ENCODE measurements around the gene CHD1L.
A peak's percentile ranks its signal among the peaks of the same experiment; 100 is the strongest.
"Not testable (repeated sequence)": the region's sequence is repeated elsewhere in the genome, so short reads cannot be mapped to it uniquely, and the experiment has no call there.

The CHD1L gene

DNA sequence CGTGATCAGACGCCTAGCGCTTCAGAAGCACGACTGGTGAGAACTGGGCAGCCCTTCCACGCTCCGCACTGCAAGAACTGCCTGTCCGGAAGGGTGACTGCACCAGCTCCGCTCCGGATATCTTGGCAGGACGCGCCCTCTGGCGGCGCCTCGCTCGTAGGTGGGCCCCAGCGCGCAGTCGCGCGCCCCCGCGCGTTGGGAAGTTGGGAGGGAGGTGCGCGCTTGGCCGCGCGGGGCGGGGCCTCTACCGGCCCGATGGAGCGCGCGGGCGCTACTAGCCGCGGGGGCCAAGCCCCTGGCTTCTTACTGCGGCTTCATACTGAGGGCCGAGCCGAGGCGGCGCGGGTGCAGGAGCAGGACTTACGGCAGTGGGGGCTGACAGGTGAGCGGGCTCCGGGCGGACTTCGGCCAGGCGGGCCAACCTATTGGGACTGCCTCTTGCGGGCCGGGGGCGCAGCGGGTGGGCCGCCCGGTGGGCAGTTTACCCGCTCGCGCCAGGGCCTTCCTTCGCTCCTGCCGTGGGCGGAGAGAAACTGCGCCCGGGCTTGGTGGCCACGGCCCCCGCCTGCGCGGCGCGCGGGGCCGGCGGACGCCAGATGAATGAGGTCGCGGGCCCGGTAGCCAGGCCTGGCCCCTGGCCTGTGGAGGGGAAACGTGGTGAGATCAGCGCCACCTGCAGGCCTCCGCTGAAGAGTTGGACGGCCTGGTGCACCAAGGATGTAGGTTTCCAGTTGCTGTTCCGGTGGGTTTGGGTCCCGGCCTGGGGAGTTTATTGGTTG is at the start of gene CHD1L:
CHD1L (plus strand) TSS at position 236 of the 779 bp plus-strand sequence; CDS start at position 256, 20 bp downstream.
- no peaks in the 10 kb centered on the region for H3K27me3 Mint-ChIP-seq

DNA sequence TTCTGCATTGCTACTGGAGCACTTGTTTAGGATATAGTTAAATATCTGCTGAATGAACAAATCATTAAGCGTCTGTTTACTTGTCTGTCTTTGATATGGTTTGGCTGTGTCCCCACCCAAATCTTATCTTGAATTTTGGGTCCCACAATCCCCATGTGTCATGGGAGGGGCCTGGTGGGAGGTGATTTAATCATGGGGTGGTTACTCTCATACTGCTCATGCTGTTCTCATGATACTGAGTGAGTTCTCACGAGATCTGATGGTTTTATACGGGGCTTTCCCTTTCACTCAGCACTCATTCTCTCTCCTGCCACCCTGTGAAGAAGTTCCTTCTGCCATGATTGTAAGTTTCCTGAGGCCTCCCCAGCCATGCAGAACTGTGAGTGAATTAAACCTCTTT is 45.2 kb upstream of the CHD1L start:
- H3K27me3 Mint-ChIP-seq; H3K36me3 Mint-ChIP-seq (ENCODE audit: low read depth); H3K4me1 Mint-ChIP-seq (ENCODE audit: low read depth); intact Hi-C loops (cut with micrococcal nuclease); H3K27ac Mint-ChIP-seq; H3K4me3 Mint-ChIP-seq; H3K9me3 Mint-ChIP-seq: not testable (repeated sequence)

More for the DNA sequence above, at the start of gene CHD1L:
- Mint-ChIP-seq H3K4me1 (ENCODE audit: low read depth) (peaks cover 37% of the 10 kb centered on the region), H3K36me3 (ENCODE audit: low read depth) (peaks cover 6% of the 10 kb centered on the region), H3K9me3 (no peaks in the 10 kb centered on the region), H3K4me3 (peak within 1 kb of the TSS; percentile 92), H3K27ac (peak within 1 kb of the TSS; percentile 84)
- intact Hi-C loops (cut with micrococcal nuclease): loop anchor here (1.0 to 10.0 kb wide), 3 partner anchors 17 to 158 kb away; partner anchors contain the start of genes FMO5 and PRKAB2

- H3K4me3 Mint-ChIP-seq: no peak overlapping the region
- H3K4me1 Mint-ChIP-seq (ENCODE audit: low read depth): peaks cover 15% of the 10 kb centered on the region
- H3K36me3 Mint-ChIP-seq (ENCODE audit: low read depth): no peaks in the 10 kb centered on the region
- H3K27me3 Mint-ChIP-seq: no peaks in the 10 kb centered on the region
- H3K9me3 Mint-ChIP-seq: no peaks in the 10 kb centered on the region
- no peak overlapping the region for H3K27ac Mint-ChIP-seq
- intact Hi-C loops (cut with micrococcal nuclease): no loop called here
Observed at GRCh38 chr1:147201276-147201675, 41.2 kb upstream of the CHD1L start.

GRCh38 chr1:147201786-147202185 is 40.7 kb upstream of the CHD1L start:
- H3K9me3 Mint-ChIP-seq: no peaks in the 10 kb centered on the region
- H3K27me3 Mint-ChIP-seq: no peaks in the 10 kb centered on the region
- intact Hi-C loops (cut with micrococcal nuclease): no loop called here
- H3K4me3 Mint-ChIP-seq: no peak overlapping the region
- no peak overlapping the region for H3K27ac Mint-ChIP-seq
- H3K4me1 Mint-ChIP-seq (ENCODE audit: low read depth): peaks cover 15% of the 10 kb centered on the region
- H3K36me3 Mint-ChIP-seq (ENCODE audit: low read depth): no peaks in the 10 kb centered on the region

GRCh38 chr1:147202576-147202975 is 39.9 kb upstream of the CHD1L start:
- intact Hi-C loops (cut with micrococcal nuclease): no loop called here
- H3K4me3 Mint-ChIP-seq: no peak overlapping the region
- H3K27ac Mint-ChIP-seq: no peak overlapping the region
- peaks cover 3% of the 10 kb centered on the region for H3K36me3 Mint-ChIP-seq (ENCODE audit: low read depth)
- H3K4me1 Mint-ChIP-seq (ENCODE audit: low read depth): peaks cover 15% of the 10 kb centered on the region
- no peaks in the 10 kb centered on the region for H3K9me3 Mint-ChIP-seq
- no peaks in the 10 kb centered on the region for H3K27me3 Mint-ChIP-seq

DNA sequence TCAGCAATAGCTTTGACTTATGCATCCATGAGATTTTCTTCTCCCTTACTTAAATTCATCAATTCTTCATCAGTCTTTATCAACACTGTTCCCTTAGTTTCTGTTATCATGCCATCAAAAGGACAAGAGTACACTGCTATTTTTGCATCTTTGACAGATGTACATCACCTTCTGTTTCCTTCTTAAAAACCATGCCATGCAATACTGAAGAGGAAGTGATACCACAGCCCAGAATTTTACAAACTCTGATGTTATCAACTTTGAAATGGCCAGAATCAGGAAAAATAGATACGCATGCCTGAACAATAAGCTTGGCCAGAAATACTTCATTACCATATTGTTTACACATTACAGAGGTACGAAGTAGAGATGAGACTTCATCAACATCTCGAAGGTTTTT is 38.4 kb upstream of the CHD1L start:
- Mint-ChIP-seq H3K4me1 (ENCODE audit: low read depth) (peaks cover 15% of the 10 kb centered on the region), H3K9me3 (no peaks in the 10 kb centered on the region), H3K27me3 (no peaks in the 10 kb centered on the region), H3K4me3 (no peak overlapping the region), H3K36me3 (ENCODE audit: low read depth) (peaks cover 17% of the 10 kb centered on the region), H3K27ac (no peak overlapping the region)
- intact Hi-C loops (cut with micrococcal nuclease): no loop called here

DNA sequence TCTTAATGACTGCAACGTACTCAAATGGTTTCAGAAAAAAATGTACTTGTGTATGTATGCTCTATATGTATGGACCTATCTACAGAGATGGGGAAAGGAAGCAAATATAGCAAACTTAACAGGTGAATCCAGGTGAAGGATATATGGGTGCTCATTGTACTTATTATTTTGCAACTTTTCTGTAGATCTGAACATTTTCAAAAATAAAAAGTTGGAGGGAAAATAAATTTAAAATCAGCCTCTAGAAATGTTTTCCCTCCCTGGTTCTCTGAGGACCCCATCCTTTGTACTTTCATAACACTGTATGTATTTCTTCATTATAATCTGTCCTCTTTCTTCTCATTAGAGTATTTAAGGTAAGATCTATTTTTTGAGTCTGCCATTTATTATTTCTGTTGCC is 35.3 kb upstream of the CHD1L start:
- H3K9me3 Mint-ChIP-seq: no peaks in the 10 kb centered on the region
- intact Hi-C loops (cut with micrococcal nuclease): no loop called here
- peaks cover 15% of the 10 kb centered on the region for H3K4me1 Mint-ChIP-seq (ENCODE audit: low read depth)
- no peaks in the 10 kb centered on the region for H3K27me3 Mint-ChIP-seq
- H3K27ac Mint-ChIP-seq: no peak overlapping the region
- H3K4me3 Mint-ChIP-seq: no peak overlapping the region
- peaks cover 27% of the 10 kb centered on the region for H3K36me3 Mint-ChIP-seq (ENCODE audit: low read depth)

DNA sequence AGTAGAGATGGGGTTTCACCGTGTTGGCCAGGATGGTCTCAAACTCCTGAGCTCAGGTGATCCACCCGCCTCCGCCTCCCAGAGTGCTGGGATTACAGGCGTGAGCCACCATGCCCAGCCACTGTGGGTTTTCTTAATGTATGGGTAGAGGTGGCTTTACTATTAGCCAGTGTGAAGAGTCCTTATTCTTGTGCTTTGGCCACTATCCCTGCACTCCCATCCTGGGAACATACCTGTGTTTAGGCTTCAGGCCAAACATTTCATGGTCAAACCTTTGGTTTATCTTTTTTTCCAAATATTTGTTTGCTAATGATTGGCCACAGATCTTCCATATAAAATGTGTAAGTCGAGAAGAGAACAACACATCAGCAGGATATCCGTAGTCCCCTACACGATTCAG is 33.9 kb upstream of the CHD1L start:
- Mint-ChIP-seq H3K27ac (no peak overlapping the region), H3K27me3 (no peaks in the 10 kb centered on the region), H3K9me3 (no peaks in the 10 kb centered on the region), H3K36me3 (ENCODE audit: low read depth) (peaks cover 37% of the 10 kb centered on the region), H3K4me3 (no peak overlapping the region), H3K4me1 (ENCODE audit: low read depth) (peaks cover 14% of the 10 kb centered on the region)
- intact Hi-C loops (cut with micrococcal nuclease): no loop called here

DNA sequence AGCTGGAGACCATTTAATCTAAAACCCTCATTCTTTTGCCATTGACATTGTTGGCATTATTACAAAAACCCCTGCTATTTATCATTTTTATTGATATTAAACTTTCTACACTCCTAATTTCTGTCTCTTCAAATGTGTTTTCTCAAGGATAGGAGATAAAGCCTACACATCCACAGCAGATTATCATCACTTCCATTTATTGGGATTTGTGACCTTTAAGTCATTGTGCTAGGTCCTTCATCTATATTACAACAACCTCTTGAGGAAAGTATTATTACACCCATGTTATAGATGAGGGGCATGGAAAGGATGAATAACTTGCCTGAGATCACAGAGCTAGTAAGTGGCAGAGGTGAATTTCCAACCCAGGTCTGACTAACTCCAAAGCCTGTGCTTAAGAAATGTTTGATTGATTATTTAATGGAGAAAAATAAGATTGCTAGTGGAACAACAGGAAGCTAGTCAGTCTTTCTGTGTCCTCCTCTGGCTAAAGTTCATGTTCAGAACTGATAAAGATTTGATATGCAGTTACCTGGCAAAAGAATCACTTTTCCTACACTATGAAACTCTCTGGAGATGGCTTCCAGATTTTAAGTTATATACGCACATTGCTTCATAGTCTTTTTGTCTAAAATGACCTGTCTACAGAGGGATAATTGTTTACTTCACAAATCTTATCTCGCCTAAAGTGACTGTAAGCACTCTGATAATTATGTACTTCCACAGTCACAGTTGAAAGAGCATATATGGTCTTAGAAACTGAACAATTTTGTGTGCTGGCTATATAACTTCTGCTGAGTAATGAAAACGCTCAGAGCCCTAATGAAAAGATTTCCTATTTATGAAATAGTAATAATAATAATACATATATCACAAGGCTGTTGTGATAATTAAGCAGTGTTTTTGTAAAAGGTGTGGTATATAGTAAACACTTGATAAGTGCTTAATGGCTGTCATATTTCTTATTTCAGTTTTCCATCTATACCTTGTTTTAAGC is 32.4 kb upstream of the CHD1L start:
- peaks cover 37% of the 10 kb centered on the region for H3K36me3 Mint-ChIP-seq (ENCODE audit: low read depth)
- no peaks in the 10 kb centered on the region for H3K9me3 Mint-ChIP-seq
- no peaks in the 10 kb centered on the region for H3K4me1 Mint-ChIP-seq (ENCODE audit: low read depth)
- intact Hi-C loops (cut with micrococcal nuclease): no loop called here
- no peak overlapping the region for H3K27ac Mint-ChIP-seq
- H3K4me3 Mint-ChIP-seq: no peak overlapping the region
- no peaks in the 10 kb centered on the region for H3K27me3 Mint-ChIP-seq

DNA sequence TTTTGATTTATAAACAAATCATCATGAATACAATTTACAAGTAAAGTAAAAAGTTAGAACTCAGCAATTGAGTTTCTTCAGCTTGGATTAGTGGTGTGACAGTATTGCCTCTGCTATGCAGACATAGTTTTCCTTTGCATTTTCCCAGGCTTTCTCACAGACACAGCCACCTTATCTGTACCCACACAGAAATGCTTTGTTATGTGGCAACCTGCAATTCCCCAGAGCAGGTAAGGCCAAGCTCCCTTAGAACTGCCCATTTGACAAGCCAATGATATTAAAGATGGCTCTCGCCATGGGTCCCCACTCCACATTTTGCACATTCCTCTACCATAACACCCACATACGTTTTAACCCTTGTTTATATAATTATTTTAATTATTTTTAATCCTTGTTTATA is 31.5 kb upstream of the CHD1L start:
- Mint-ChIP-seq H3K4me1 (ENCODE audit: low read depth) (no peaks in the 10 kb centered on the region), H3K27me3 (no peaks in the 10 kb centered on the region), H3K9me3 (no peaks in the 10 kb centered on the region), H3K4me3 (no peak overlapping the region), H3K36me3 (ENCODE audit: low read depth) (peaks cover 37% of the 10 kb centered on the region), H3K27ac (no peak overlapping the region)
- intact Hi-C loops (cut with micrococcal nuclease): no loop called here

- H3K4me1 Mint-ChIP-seq (ENCODE audit: low read depth): no peaks in the 10 kb centered on the region
- intact Hi-C loops (cut with micrococcal nuclease): no loop called here
- H3K27ac Mint-ChIP-seq: no peak overlapping the region
- H3K27me3 Mint-ChIP-seq: no peaks in the 10 kb centered on the region
- no peaks in the 10 kb centered on the region for H3K9me3 Mint-ChIP-seq
- no peak overlapping the region for H3K4me3 Mint-ChIP-seq
- H3K36me3 Mint-ChIP-seq (ENCODE audit: low read depth): peaks cover 37% of the 10 kb centered on the region
Observed at GRCh38 chr1:147211577-147211976, 30.9 kb upstream of the CHD1L start.

- H3K27ac Mint-ChIP-seq: no peak overlapping the region
- H3K4me1 Mint-ChIP-seq (ENCODE audit: low read depth): peaks cover 7% of the 10 kb centered on the region
- no peaks in the 10 kb centered on the region for H3K9me3 Mint-ChIP-seq
- H3K4me3 Mint-ChIP-seq: no peak overlapping the region
- intact Hi-C loops (cut with micrococcal nuclease): no loop called here
- peaks cover 29% of the 10 kb centered on the region for H3K36me3 Mint-ChIP-seq (ENCODE audit: low read depth)
- no peaks in the 10 kb centered on the region for H3K27me3 Mint-ChIP-seq
Observed at GRCh38 chr1:147213271-147213670, 29.2 kb upstream of the CHD1L start.

DNA sequence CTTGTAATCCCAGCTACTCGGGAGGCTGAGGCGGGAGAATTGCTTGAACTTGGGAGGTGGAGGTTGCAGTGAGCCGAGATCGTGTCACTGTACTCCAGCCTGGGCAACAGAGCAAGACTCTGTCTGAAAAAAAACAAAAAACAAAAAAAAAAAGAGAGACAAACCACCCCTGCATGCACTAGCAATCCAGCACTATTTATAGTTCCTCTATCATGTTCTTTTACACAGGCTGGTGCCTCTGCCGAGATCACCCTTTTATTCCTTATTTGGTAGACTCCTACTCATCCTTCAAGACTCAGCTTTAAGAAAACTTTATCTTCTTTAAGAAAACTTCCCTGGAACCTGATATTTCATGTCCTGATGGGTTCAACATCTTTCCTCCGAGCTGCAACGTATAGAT is 28.2 kb upstream of the CHD1L start:
- intact Hi-C loops (cut with micrococcal nuclease): no loop called here
- Mint-ChIP-seq H3K27me3 (no peaks in the 10 kb centered on the region), H3K4me1 (ENCODE audit: low read depth) (peaks cover 14% of the 10 kb centered on the region), H3K27ac (no peak overlapping the region), H3K36me3 (ENCODE audit: low read depth) (peaks cover 18% of the 10 kb centered on the region), H3K4me3 (no peak overlapping the region), H3K9me3 (no peaks in the 10 kb centered on the region)

DNA sequence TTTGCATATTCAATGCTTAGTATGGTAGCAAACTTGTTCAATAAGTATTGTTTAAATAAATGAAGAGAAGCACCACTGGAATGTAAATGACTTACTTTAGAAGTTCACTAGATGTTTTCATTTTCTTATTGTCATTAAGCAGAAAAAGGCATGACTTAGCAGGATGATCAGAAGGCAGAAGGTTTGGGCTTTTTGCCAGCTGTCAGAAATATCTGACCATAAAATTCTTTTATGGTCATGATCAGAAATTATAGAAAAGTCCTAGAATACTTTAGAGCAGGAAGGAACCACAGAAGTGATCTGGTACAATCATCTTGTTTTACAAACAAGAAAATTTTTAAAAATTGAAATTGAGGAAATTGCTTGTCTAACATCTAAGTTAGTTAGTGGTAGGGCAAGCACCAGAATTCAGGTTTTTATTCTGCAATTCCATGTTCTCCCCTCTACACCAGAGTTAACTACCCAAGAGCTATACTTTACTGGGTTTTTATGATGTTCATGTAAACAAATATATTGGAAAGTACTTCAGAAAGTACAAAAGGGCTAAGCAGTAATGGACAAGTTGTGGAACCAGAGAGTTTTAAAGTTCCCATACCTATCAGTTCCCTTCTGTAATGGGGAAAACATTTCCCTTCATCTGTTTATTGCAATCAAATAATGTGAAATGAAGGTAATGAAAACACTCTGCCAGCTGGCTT is 27.5 kb upstream of the CHD1L start:
- Mint-ChIP-seq H3K9me3 (no peaks in the 10 kb centered on the region), H3K36me3 (ENCODE audit: low read depth) (peaks cover 12% of the 10 kb centered on the region), H3K27me3 (no peaks in the 10 kb centered on the region), H3K27ac (no peak overlapping the region), H3K4me1 (ENCODE audit: low read depth) (peaks cover 14% of the 10 kb centered on the region), H3K4me3 (no peak overlapping the region)
- intact Hi-C loops (cut with micrococcal nuclease): no loop called here

Data from dendritic cell treated with granulocyte-macrophage colony-stimulating factor and Interleukin-4, amounts not matched to agents 40 ng/mL and 50 ng/mL, for 4 days (primary cell).